ENCODE data around the gene KIF2C. TPM values are rescaled to one million over a fixed set of nuclear protein-coding genes. Genes with fewer than 3 reads are reported as not detected.

The KIF2C gene
- polyA plus RNA-seq, 1 experiment = 35.3 TPM

DNA sequence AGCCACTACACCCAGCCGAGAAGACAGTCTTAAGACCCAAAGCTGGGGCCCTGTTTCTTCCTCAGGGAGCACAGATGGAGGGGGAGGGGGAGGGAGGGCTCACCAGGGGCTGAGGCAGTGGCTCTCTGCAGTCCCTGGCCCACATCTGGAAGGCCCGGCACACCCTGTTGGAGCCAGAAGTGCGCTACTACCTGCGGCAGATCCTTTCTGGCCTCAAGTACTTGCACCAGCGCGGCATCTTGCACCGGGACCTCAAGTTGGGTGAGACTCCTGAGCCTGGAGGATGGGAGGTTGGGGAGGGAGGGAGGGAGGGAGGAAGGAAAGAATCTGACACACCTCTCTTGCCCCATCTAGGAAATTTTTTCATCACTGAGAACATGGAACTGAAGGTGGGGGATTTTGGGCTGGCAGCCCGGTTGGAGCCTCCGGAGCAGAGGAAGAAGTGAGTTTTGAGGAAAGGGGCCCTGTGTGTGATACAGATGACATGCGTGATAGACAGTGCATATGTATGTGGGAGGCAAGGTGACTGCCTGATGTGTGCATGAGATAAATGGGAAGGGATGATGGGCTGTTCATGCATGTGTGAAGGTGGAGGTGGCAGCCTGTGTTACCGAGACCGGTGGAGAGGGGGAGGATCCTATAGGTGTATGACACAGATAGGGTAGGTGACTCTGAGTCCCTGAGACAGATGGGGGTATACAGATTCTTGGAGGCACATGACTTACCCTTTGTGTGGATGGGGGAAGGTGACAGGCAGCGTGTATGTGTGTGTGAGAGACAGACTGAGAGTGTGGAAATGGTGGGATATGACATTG lies 62.1 kb downstream of the KIF2C start:
- H3K27me3 ChIP-seq (ENCODE audit: control insufficient read depth, insufficient read depth, low read length) = no peaks in the 10 kb centered on the region
- POLR2A ChIA-PET = no interaction called here
- TF ChIP-seq, protein P1, sequence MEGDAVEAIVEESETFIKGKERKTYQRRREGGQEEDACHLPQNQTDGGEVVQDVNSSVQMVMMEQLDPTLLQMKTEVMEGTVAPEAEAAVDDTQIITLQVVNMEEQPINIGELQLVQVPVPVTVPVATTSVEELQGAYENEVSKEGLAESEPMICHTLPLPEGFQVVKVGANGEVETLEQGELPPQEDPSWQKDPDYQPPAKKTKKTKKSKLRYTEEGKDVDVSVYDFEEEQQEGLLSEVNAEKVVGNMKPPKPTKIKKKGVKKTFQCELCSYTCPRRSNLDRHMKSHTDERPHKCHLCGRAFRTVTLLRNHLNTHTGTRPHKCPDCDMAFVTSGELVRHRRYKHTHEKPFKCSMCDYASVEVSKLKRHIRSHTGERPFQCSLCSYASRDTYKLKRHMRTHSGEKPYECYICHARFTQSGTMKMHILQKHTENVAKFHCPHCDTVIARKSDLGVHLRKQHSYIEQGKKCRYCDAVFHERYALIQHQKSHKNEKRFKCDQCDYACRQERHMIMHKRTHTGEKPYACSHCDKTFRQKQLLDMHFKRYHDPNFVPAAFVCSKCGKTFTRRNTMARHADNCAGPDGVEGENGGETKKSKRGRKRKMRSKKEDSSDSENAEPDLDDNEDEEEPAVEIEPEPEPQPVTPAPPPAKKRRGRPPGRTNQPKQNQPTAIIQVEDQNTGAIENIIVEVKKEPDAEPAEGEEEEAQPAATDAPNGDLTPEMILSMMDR (IDR thresholded peaks at IDR 0.05; ENCODE audit: insufficient read depth, low read depth, low read length) = no peak
- H3K36me3 ChIP-seq (ENCODE audit: control insufficient read depth, insufficient read depth, low read length) = peaks cover 36% of the 10 kb centered on the region
- DNase-seq (ENCODE audit: low read depth) = no peak
- CTCF ChIA-PET = interaction anchor here (1.9 kb wide), 1 partner anchor 11 kb away, joined by 14 read pairs; no protein-coding TSS in a partner anchor
- peak overlapping the region; percentile 77 for H3K4me3 ChIP-seq (ENCODE audit: low read depth, low read length)

DNA sequence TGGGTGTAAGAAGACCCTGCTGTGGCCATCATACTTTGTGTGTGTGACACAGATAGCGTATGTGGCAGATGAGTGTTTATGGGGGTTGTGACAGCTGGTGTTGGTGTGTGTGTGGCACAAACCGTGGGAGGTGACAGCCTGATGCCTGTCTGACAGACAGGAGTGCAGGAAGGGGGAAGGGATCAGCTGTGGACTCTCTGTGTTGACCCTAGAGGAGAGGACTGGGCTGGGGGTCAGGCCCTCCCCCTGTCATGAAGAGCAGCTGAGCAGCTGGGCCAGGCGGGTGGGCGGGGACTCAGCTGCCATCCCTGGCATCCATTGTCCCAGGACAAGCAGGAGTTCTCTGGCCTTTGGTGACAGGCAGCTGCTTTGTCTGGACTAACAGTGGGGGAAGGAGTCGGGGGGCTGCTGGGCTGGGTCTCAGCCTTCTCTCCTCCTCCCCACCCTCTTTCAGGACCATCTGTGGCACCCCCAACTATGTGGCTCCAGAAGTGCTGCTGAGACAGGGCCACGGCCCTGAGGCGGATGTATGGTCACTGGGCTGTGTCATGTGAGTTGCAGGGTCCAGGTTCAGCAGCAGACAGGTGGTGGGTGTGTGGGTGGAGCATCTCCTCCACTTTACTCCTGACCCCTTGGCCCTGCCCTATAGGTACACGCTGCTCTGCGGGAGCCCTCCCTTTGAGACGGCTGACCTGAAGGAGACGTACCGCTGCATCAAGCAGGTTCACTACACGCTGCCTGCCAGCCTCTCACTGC lies 62.8 kb downstream of the KIF2C start:
- CTCF ChIA-PET = interaction anchor here (0.6 to 0.7 kb wide), 2 partner anchors 8 to 73 kb away, joined by 3 read pairs; no protein-coding TSS in a partner anchor
- DNase-seq (ENCODE audit: low read depth) = no peak

DNA sequence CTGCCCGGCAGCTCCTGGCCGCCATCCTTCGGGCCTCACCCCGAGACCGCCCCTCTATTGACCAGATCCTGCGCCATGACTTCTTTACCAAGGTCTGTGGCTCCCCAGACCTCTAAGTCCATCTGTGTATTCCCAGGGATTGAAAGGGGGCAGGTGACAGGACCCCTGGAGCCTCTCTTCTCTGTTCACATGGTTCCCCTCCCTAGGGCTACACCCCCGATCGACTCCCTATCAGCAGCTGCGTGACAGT lies 63.4 kb downstream of the KIF2C start:
- Histone ChIP-seq H3K27me3 (ENCODE audit: control insufficient read depth, insufficient read depth, low read length) (no peaks in the 10 kb centered on the region), H3K36me3 (ENCODE audit: control insufficient read depth, insufficient read depth, low read length) (peaks cover 37% of the 10 kb centered on the region), H3K4me3 (ENCODE audit: low read depth, low read length) (no peak overlapping the region)
- DNase-seq (ENCODE audit: low read depth) = no peak
- POLR2A ChIA-PET = no interaction called here
- CTCF ChIA-PET = interaction anchor here (0.6 to 0.7 kb wide), 2 partner anchors 9 to 74 kb away, joined by 3 read pairs; no protein-coding TSS in a partner anchor
- TF ChIP-seq, protein P1 (IDR thresholded peaks at IDR 0.05; ENCODE audit: insufficient read depth, low read depth, low read length) = no peak

More for the DNA sequence above, 62.8 kb downstream of the KIF2C start:
- no peaks in the 10 kb centered on the region for H3K27me3 ChIP-seq (ENCODE audit: control insufficient read depth, insufficient read depth, low read length)
- peak overlapping the region; percentile 77 for H3K4me3 ChIP-seq (ENCODE audit: low read depth, low read length)
- peaks cover 37% of the 10 kb centered on the region for H3K36me3 ChIP-seq (ENCODE audit: control insufficient read depth, insufficient read depth, low read length)
- TF ChIP-seq, protein P1 (IDR thresholded peaks at IDR 0.05; ENCODE audit: insufficient read depth, low read depth, low read length) = no peak
- POLR2A ChIA-PET = no interaction called here

DNA sequence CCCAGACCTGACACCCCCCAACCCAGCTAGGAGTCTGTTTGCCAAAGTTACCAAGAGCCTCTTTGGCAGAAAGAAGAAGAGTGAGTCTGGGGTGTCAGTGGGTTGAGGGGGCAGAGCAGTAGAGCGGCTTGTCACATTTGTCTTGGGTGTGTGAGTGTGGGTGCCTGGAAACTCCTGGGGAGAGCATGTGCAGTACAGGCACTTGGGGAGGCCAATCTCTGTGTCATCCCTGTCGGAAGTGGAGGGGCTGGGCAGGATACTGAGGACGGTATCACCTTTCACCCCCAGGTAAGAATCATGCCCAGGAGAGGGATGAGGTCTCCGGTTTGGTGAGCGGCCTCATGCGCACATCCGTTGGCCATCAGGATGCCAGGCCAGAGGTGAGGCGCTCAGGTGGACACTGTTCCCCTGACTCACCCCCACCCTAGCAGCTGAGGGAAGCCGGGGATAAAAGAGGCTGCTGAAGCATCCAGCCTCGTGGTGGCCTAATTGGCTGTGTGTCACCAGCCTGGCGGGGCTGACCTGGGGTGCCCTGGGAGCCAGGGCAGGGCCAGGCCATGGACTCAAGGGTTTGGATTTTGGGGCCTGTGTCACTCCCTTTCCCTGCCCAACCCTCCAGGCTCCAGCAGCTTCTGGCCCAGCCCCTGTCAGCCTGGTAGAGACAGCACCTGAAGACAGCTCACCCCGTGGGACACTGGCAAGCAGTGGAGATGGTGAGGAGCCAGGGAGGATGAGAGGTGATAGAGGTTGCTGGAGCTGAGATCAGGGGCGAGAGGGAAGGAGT lies 63.9 kb downstream of the KIF2C start:
- Histone ChIP-seq H3K36me3 (ENCODE audit: control insufficient read depth, insufficient read depth, low read length) (peaks cover 37% of the 10 kb centered on the region), H3K27me3 (ENCODE audit: control insufficient read depth, insufficient read depth, low read length) (no peaks in the 10 kb centered on the region), H3K4me3 (ENCODE audit: low read depth, low read length) (no peak overlapping the region)
- POLR2A ChIA-PET = no interaction called here
- DNase-seq (ENCODE audit: low read depth) = no peak
- CTCF ChIA-PET = no interaction called here
- TF ChIP-seq, protein P1 (IDR thresholded peaks at IDR 0.05; ENCODE audit: insufficient read depth, low read depth, low read length) = no peak

Data from BJ (cell line).